ENCODE measurements around the gene SLC39A5.

The SLC39A5 gene

GRCh38 chr12:56219840-56220239 lies 10.0 kb upstream of the SLC39A5 start:
- no peak for DNase-seq

- no peak for DNase-seq
These were observed 9.1 kb upstream of the SLC39A5 start for GRCh38 chr12:56220611-56221231.

DNA sequence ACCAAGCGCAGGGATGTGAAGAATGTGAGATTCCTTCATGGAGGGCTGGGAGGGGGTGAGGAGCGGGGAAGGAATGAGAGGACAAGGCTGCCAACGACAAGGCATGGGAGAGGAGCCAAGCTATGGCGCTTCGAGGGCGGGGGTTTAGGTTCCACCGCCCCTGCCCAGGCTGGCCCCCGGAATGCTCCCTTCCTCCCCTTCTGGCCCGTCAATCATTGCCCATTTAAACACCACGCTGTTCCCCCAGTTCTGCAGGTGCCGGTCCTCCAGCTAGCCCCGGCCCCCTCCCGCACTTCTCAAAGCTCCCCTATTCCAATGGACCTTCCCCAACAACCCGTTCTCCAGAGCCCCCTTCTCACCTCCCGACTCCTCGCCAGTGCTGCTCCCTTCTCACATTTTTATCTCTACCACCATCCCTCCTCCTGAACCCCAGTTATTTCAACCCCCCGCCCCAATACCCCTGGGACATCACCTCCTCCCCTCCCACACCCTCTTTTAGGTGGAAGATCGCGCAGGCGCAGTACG lies 8.6 kb upstream of the SLC39A5 start:
- no peak for DNase-seq

GRCh38 chr12:56221757-56222530 lies 7.9 kb upstream of the SLC39A5 start, which contains the start of gene RNF41:
TSS of gene RNF41 (minus strand) at chr12:56221922. CDS start at chr12:56214047, 7,875 bp downstream.
- peak; percentile 91 for DNase-seq

DNA sequence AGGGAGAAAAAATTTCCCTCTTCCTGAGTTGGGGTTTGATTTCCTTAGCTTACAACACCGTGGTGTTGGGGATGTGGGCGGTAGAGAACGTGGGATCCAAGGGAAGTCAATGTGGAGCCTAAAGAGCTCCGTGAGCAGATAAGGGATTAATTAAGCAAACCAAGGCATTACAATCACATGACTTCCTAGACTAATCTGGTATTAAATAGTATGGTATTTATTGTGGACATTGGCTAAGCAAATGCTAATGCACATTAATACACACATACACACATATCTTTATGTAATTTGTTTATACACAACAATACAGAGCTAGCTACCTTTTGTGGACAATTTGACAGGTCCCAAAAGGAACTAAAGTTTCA lies 7.3 kb upstream of the SLC39A5 start:
- no peak for DNase-seq

- DNase-seq: no peak
These were observed 6.2 kb upstream of the SLC39A5 start for GRCh38 chr12:56223571-56224101.

DNA sequence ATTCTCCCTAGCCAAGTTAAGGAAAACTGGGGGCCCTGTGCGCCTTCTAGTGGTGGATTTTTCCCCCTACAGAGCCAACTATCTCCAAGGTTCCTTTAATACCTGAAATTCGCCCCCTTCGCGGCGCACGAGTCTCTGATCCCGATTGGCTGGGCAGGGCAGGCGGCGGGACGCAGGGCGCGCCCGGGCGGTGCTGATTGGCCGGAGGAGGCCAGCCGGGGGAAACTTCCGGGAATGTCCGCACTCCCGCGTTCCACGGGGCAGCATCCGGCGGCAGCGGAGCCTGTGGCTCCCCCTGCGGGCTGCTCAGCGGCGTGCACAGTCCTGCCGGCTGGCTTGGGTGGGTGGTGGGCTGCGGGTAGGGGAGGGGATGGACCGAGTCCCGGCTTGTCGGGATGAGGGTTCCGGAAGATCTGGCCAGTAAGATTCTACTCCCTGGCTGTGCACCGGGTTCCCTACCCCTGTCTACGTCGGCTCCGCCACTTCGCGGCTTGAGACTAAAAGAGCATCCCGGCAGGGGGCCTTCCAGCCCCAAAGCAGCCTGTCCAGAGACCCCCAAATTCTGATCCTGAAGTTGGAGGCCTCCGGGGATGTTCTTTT lies 5.6 kb upstream of the SLC39A5 start, which contains the start of gene NABP2:
Gene NABP2 (plus strand): TSS at position 241 of the 600 bp plus-strand sequence. CDS start 515 bp downstream, outside the sequence.
- peak; percentile 96 for DNase-seq

- DNase-seq: no peak
These were observed 4.9 kb upstream of the SLC39A5 start for GRCh38 chr12:56224954-56225353.

DNA sequence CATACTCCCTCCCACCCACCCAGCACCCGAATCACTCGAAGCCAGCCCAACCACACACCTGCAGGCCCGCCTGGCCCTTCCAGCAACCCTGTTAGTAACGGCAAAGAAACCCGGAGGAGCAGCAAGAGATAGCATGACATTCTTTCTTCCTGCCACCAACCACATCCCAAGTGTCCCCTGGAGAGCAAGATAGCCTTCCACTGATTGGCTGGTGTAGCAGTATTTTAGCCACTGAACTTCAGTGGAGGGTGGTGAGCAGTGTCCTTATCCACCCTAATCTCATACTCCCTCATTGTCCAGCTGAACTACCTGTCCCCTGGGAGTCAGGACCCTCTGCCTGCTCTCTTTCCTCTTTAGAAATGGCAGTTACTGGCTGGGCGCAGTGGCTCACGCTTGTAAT lies 769 bp upstream of the SLC39A5 start:
- DNase-seq: no peak

GRCh38 chr12:56230432-56231183 lies 757 bp downstream of the SLC39A5 start:
- no peak for DNase-seq

- DNase-seq: no peak
These were observed 1.3 kb downstream of the SLC39A5 start for GRCh38 chr12:56231184-56231582.

GRCh38 chr12:56234746-56235436 lies 5.0 kb downstream of the SLC39A5 start:
- DNase-seq: no peak

DNA sequence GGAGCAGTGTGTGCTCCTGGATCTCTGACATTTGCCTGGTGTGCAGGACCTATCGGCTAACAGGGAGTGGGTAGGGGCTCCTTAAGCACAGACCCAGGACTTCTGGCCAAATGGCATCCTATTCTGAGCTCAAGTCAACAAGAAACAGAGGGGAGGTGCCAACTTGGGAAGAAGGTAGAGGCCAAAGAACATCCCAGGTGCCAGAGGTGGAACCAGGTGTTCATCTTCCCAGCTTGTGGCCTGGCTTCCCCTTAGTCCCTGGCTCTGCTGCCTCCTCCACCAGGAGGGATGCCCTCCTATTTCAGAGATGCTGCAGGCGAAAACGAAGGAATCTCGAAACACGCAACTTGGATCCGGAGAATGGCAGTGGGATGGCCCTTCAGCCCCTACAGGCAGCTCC lies 6.2 kb downstream of the SLC39A5 start:
- DNase-seq: no peak

GRCh38 chr12:56236985-56237384 lies 7.1 kb downstream of the SLC39A5 start:
- no peak for DNase-seq

- no peak for DNase-seq
These were observed 7.7 kb downstream of the SLC39A5 start for GRCh38 chr12:56237552-56237951.

- no peak for DNase-seq
These were observed 11.8 kb downstream of the SLC39A5 start for GRCh38 chr12:56241424-56242303.

DNA sequence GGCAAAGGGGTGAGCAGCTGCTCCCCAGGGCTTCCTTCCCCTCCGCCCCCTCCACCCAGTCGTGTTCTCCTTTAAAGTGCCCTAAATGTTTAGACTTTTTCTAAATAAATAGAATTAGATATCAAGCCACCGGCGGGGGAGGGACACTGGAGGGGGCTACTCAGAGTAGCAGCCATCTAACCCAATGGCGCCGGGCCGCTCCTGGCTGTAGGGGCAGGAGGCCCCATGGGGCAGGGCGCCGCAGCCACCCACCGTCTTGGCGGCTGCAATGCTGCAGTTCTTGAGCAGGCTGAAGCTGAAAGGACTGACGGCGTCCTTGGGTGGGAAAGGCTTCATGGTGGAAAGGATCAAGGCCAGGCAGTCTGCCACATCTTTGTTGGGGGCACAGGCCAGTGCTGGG lies 13.1 kb downstream of the SLC39A5 start:
- DNase-seq: no peak

DNA sequence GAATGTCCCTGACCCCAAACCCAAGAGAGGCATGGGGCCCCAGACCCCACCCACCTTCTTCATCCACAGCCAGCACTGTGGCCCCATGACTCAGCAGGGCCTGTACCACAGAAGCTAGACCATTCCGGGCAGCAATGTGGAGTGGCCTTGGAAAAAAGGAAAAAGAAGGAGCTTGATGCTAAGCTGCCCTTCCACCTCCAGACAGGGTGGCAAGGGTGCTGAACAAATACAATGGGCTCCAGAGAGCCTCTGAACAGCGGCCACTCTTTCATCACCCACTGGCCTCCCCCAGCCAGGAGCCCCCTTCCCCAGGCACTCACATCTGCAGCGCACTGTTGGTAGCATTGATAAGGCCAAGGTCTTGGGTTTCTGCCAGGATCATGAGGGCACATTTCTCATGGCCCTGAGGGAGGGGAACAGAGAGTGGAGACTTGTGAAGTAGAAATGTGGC lies 13.9 kb downstream of the SLC39A5 start:
- no peak for DNase-seq

DNA sequence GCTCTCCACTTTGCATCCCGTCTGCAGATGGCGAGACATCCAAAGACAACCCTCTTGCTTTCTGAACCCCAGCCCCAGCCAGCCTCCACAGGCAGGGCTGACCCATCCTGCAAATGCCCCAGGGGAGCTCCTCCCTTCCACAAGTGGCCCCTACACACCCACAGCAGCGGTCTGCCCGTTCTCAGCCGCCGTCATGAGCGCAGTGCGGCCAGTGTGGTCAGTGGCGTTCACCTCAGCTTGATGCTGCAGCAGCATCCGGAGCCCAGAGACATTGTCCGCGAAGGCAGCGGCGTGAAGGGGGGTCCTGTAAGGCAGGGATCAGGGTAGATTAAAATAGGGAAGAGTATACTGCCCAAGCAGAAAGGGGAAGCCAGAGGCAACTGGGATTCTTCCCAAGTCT lies 14.6 kb downstream of the SLC39A5 start:
- no peak for DNase-seq

- no peak for DNase-seq
These were observed 18.1 kb downstream of the SLC39A5 start for GRCh38 chr12:56247923-56248322.

GRCh38 chr12:56248711-56249110 lies 18.9 kb downstream of the SLC39A5 start:
- DNase-seq: no peak

Data from CD4-positive, alpha-beta T cell treated with Interleukin-4 for 4 hours (primary cell).